ENCODE results near the gene SPP2. TPM values are rescaled to one million over a fixed set of nuclear protein-coding genes. Genes with fewer than 3 reads are reported as not detected.

The SPP2 gene
- total and polyA plus RNA-seq, 2 experiments from 2014 or later = 71.4 to 78.5 TPM

DNA sequence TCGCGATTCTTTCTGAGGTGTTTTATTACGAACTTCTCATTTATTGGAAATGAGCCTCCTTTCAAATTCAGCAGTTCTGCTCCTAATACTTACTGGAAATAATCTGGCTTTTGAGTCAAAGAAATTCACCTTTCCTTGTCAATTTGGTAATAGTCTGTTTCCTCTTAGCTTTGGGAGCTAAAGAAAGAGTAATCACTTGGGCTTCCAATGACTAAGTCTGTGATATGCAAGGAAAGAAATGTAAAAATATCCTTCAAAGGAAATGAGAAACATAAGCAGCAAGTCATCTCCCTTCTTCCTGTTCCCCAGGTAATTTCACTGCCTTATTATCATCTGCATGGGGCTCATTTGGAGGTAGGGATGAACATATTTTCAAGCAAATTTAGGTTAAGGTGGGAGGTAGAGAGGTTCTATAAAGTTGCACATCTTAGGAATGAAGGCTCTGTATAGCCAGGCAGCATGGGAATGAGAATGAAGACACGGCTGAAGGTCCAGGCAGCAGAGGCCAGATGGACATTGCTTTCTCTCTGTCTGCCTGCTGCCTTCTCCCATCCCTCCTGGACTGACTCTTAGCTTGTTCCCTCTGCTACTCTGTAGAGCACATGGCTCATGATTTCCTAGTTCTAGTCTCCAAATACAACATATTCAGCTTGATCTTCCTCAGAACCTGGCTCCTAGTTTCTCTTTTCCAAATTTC is 1.0 kb downstream of the SPP2 start:
- no peak overlapping the region for H3K4me2 ChIP-seq
- H3K27ac ChIP-seq = no peak overlapping the region
- H3K27me3 ChIP-seq = peaks cover 6% of the 10 kb centered on the region
- TF ChIP-seq EZH2 (IDR thresholded peaks at IDR 0.05; ENCODE audit: borderline replicate concordance) (no peak), EZH2phosphoT487 (IDR thresholded peaks at IDR 0.05; ENCODE audit: low read depth, severe bottlenecking, unreplicated experiment) (no peak)
- TF ChIP-seq, protein P1, sequence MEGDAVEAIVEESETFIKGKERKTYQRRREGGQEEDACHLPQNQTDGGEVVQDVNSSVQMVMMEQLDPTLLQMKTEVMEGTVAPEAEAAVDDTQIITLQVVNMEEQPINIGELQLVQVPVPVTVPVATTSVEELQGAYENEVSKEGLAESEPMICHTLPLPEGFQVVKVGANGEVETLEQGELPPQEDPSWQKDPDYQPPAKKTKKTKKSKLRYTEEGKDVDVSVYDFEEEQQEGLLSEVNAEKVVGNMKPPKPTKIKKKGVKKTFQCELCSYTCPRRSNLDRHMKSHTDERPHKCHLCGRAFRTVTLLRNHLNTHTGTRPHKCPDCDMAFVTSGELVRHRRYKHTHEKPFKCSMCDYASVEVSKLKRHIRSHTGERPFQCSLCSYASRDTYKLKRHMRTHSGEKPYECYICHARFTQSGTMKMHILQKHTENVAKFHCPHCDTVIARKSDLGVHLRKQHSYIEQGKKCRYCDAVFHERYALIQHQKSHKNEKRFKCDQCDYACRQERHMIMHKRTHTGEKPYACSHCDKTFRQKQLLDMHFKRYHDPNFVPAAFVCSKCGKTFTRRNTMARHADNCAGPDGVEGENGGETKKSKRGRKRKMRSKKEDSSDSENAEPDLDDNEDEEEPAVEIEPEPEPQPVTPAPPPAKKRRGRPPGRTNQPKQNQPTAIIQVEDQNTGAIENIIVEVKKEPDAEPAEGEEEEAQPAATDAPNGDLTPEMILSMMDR (IDR thresholded peaks at IDR 0.05; ENCODE audit: poor library complexity) = no peak
- DNase-seq (ENCODE audit: low spot score) = no peak
- no peaks in the 10 kb centered on the region for H4K20me1 ChIP-seq (ENCODE audit: insufficient read depth, poor library complexity, severe bottlenecking)
- no peaks in the 10 kb centered on the region for H3K9me3 ChIP-seq (ENCODE audit: low read depth)
- H2AFZ ChIP-seq = no peak overlapping the region
- H3K36me3 ChIP-seq (replicated peaks; ENCODE audit: insufficient read depth, low read depth) = no peaks in the 10 kb centered on the region
- H3K4me1 ChIP-seq (ENCODE audit: insufficient read depth) = no peaks in the 10 kb centered on the region
- no peaks in the 10 kb centered on the region for H3K79me2 ChIP-seq
- WGBS (ENCODE audit: low lambda C conversion rate, missing lambda C conversion rate) = 85% methylated on average over 4 of the region's 4 CpGs
- no peaks in the 10 kb centered on the region for H3K9me2 ChIP-seq (replicated peaks; ENCODE audit: insufficient read depth)
- H3K4me3 ChIP-seq = no peak overlapping the region

- DNase-seq (ENCODE audit: low spot score) = no peak
- H3K9me2 ChIP-seq (replicated peaks; ENCODE audit: insufficient read depth) = no peaks in the 10 kb centered on the region
- 89% methylated on average over 4 of the region's 4 CpGs for WGBS (ENCODE audit: low lambda C conversion rate, missing lambda C conversion rate)
These were observed 8.4 kb downstream of the SPP2 start for GRCh38 chr2:234058881-234059280.

GRCh38 chr2:234060236-234060635 is 9.7 kb downstream of the SPP2 start:
- H3K9me3 ChIP-seq (ENCODE audit: low read depth) = no peaks in the 10 kb centered on the region
- H3K79me2 ChIP-seq = no peaks in the 10 kb centered on the region
- H3K27ac ChIP-seq = no peak overlapping the region
- no peaks in the 10 kb centered on the region for H3K27me3 ChIP-seq
- H3K4me3 ChIP-seq = no peak overlapping the region
- H2AFZ ChIP-seq = no peak overlapping the region
- no peaks in the 10 kb centered on the region for H3K4me1 ChIP-seq (ENCODE audit: insufficient read depth)
- H3K4me2 ChIP-seq = no peak overlapping the region
- DNase-seq (ENCODE audit: low spot score) = no peak
- no peaks in the 10 kb centered on the region for H3K9me2 ChIP-seq (replicated peaks; ENCODE audit: insufficient read depth)
- TF ChIP-seq, protein P1 (IDR thresholded peaks at IDR 0.05; ENCODE audit: poor library complexity) = no peak
- TF ChIP-seq EZH2 (IDR thresholded peaks at IDR 0.05; ENCODE audit: borderline replicate concordance) = no peak
- TF ChIP-seq EZH2phosphoT487 (IDR thresholded peaks at IDR 0.05; ENCODE audit: low read depth, severe bottlenecking, unreplicated experiment) = no peak
- H4K20me1 ChIP-seq (ENCODE audit: insufficient read depth, poor library complexity, severe bottlenecking) = no peaks in the 10 kb centered on the region
- 81% methylated on average over 8 of the region's 8 CpGs for WGBS (ENCODE audit: low lambda C conversion rate, missing lambda C conversion rate)
- H3K36me3 ChIP-seq (replicated peaks; ENCODE audit: insufficient read depth, low read depth) = no peaks in the 10 kb centered on the region

More at GRCh38 chr2:234058881-234059280, 8.4 kb downstream of the SPP2 start:
- Histone ChIP-seq H3K27me3 (no peaks in the 10 kb centered on the region), H3K9me3 (ENCODE audit: low read depth) (no peaks in the 10 kb centered on the region), H3K36me3 (replicated peaks; ENCODE audit: insufficient read depth, low read depth) (no peaks in the 10 kb centered on the region), H3K27ac (no peak overlapping the region), H3K4me3 (no peak overlapping the region), H3K4me2 (no peak overlapping the region), H2AFZ (no peak overlapping the region), H4K20me1 (ENCODE audit: insufficient read depth, poor library complexity, severe bottlenecking) (no peaks in the 10 kb centered on the region), H3K4me1 (ENCODE audit: insufficient read depth) (no peaks in the 10 kb centered on the region), H3K79me2 (no peaks in the 10 kb centered on the region)
- no peak for TF ChIP-seq EZH2phosphoT487 (IDR thresholded peaks at IDR 0.05; ENCODE audit: low read depth, severe bottlenecking, unreplicated experiment)
- TF ChIP-seq, protein P1 (IDR thresholded peaks at IDR 0.05; ENCODE audit: poor library complexity) = no peak
- TF ChIP-seq EZH2 (IDR thresholded peaks at IDR 0.05; ENCODE audit: borderline replicate concordance) = no peak
